ENCODE results near the gene SGIP1. TPM values are rescaled to one million over a fixed set of nuclear protein-coding genes. Genes with fewer than 3 reads are reported as not detected.

Gene SGIP1
- total and polyA plus RNA-seq, 7 donors: 0.74 to 3.7 (median 1.0) TPM

- Histone ChIP-seq H3K9me3 (no peaks in the 10 kb centered on the region), H3K4me1 (no peaks in the 10 kb centered on the region), H3K27me3 (ENCODE audit: insufficient read depth in 3 of 3, low read length in 2 of 3) (no peaks in the 10 kb centered on the region), H3K27ac (no peak overlapping the region), H3K36me3 (ENCODE audit: insufficient read depth in 1 of 2, low read depth in 1 of 2) (no peaks in the 10 kb centered on the region), H3K4me3 (no peak overlapping the region)
- ATAC-seq (no peak), DNase-seq (no peak)
- TF ChIP-seq, protein P1, sequence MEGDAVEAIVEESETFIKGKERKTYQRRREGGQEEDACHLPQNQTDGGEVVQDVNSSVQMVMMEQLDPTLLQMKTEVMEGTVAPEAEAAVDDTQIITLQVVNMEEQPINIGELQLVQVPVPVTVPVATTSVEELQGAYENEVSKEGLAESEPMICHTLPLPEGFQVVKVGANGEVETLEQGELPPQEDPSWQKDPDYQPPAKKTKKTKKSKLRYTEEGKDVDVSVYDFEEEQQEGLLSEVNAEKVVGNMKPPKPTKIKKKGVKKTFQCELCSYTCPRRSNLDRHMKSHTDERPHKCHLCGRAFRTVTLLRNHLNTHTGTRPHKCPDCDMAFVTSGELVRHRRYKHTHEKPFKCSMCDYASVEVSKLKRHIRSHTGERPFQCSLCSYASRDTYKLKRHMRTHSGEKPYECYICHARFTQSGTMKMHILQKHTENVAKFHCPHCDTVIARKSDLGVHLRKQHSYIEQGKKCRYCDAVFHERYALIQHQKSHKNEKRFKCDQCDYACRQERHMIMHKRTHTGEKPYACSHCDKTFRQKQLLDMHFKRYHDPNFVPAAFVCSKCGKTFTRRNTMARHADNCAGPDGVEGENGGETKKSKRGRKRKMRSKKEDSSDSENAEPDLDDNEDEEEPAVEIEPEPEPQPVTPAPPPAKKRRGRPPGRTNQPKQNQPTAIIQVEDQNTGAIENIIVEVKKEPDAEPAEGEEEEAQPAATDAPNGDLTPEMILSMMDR (IDR thresholded peaks at IDR 0.05): no peak
- 86 to 97% (median 93%) methylated on average over 1 of the region's 1 CpG for WGBS, 3 donors
- intact Hi-C loops (cut with DNase I): no loop called here
Observed at GRCh38 chr1:66552287-66552686, 18.3 kb downstream of the SGIP1 start.

DNA sequence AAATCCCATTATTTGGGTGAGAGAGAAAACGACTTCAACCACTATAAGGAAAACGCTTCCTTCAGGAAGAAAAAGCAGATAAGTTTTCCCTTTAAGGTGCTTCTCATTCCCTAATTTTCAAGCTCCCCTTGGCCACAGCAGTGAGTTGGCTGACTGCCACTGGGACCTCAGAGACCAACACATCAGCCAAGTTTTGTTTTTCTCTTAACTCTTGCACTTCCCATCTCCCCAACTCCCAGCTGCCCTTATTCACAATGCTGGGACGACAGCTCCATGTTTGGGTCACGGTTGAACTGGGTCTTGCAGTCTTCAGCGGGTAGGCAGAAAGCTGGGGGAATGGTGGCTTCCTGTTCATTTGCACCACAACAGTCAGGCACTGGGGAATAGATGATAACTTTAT is 18.9 kb downstream of the SGIP1 start:
- WGBS, 3 donors: 9 to 21% (median 15%) methylated on average over 5 of the region's 5 CpGs
- Histone ChIP-seq H3K4me1 (no peaks in the 10 kb centered on the region), H3K36me3 (ENCODE audit: insufficient read depth in 1 of 2, low read depth in 1 of 2) (no peaks in the 10 kb centered on the region), H3K27ac (no peak overlapping the region), H3K27me3 (ENCODE audit: insufficient read depth in 3 of 3, low read length in 2 of 3) (no peaks in the 10 kb centered on the region), H3K9me3 (no peaks in the 10 kb centered on the region), H3K4me3 (no peak overlapping the region)
- intact Hi-C loops (cut with DNase I): no loop called here
- ATAC-seq (no peak), DNase-seq (peak in 1 of 2 donors; percentile 50)
- TF ChIP-seq, protein P1 (IDR thresholded peaks at IDR 0.05): no peak

- DNase-seq (no peak), ATAC-seq (no peak)
- Histone ChIP-seq H3K4me1 (no peaks in the 10 kb centered on the region), H3K9me3 (no peaks in the 10 kb centered on the region), H3K4me3 (no peak overlapping the region), H3K27ac (no peak overlapping the region), H3K27me3 (ENCODE audit: insufficient read depth in 3 of 3, low read length in 2 of 3) (no peaks in the 10 kb centered on the region), H3K36me3 (ENCODE audit: insufficient read depth in 1 of 2, low read depth in 1 of 2) (no peaks in the 10 kb centered on the region)
- TF ChIP-seq, protein P1 (IDR thresholded peaks at IDR 0.05): no peak
- WGBS, 3 donors: 80 to 91% (median 81%) methylated on average over 1 of the region's 1 CpG
- intact Hi-C loops (cut with DNase I): no loop called here
Observed at GRCh38 chr1:66553846-66554245, 19.9 kb downstream of the SGIP1 start.

DNA sequence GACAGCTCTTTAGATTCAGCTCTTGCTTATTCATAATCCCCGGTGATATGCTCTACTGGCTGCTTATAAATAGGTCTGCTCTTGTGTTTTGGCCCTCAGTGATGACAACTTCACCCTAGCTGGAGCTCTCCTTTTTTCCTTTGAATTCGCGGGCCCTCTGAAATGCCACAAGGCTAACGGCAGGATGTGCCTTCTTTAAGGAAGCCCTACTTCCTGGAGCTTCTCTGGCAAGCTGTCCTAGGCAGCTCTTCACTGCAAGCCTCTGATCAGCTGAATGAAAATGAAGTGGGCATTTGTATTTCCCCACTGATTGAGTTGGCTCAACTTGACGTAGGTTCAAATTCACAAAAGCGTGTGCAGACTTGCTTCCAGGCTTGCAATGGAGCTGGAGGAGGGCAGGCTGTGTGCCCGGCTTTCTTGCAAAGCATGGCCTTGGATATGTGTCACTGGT is 22.2 kb downstream of the SGIP1 start:
- H3K4me3 ChIP-seq: no peak overlapping the region
- intact Hi-C loops (cut with DNase I): no loop called here
- 55 to 68% (median 66%) methylated on average over 7 of the region's 7 CpGs for WGBS, 3 donors
- H3K4me1 ChIP-seq: no peaks in the 10 kb centered on the region
- ATAC-seq: no peak
- no peaks in the 10 kb centered on the region for H3K36me3 ChIP-seq (ENCODE audit: insufficient read depth in 1 of 2, low read depth in 1 of 2)
- no peaks in the 10 kb centered on the region for H3K27me3 ChIP-seq (ENCODE audit: insufficient read depth in 3 of 3, low read length in 2 of 3)
- no peak overlapping the region for H3K27ac ChIP-seq
- H3K9me3 ChIP-seq: no peaks in the 10 kb centered on the region
- TF ChIP-seq, protein P1 (IDR thresholded peaks at IDR 0.05): no peak
- no peak for DNase-seq

- H3K9me3 ChIP-seq: no peaks in the 10 kb centered on the region
- H3K4me1 ChIP-seq: no peaks in the 10 kb centered on the region
- no peaks in the 10 kb centered on the region for H3K36me3 ChIP-seq (ENCODE audit: insufficient read depth in 1 of 2, low read depth in 1 of 2)
- ATAC-seq: no peak
- H3K4me3 ChIP-seq: no peak overlapping the region
- no peaks in the 10 kb centered on the region for H3K27me3 ChIP-seq (ENCODE audit: insufficient read depth in 3 of 3, low read length in 2 of 3)
- DNase-seq: no peak
- TF ChIP-seq, protein P1 (IDR thresholded peaks at IDR 0.05): no peak
- intact Hi-C loops (cut with DNase I): no loop called here
- WGBS, 3 donors: 33 to 59% (median 49%) methylated on average over 1 of the region's 1 CpG
- no peak overlapping the region for H3K27ac ChIP-seq
Observed at GRCh38 chr1:66557157-66557556, 23.2 kb downstream of the SGIP1 start.
